Stimulated activated CD8-positive, alpha-beta memory T cell treated with anti-CD3 and anti-CD28 coated beads, Interleukin-15, amount 100 ng/mL, for 24 hours (primary cell): Measurements from ENCODE around the gene RFTN1.

Experiments
- DNase-seq: peaks from one replicate; pipeline ENCODE4 v3.0.0-alpha.2; 2020; ENCODE audit warnings: low read depth

The RFTN1 gene

DNA sequence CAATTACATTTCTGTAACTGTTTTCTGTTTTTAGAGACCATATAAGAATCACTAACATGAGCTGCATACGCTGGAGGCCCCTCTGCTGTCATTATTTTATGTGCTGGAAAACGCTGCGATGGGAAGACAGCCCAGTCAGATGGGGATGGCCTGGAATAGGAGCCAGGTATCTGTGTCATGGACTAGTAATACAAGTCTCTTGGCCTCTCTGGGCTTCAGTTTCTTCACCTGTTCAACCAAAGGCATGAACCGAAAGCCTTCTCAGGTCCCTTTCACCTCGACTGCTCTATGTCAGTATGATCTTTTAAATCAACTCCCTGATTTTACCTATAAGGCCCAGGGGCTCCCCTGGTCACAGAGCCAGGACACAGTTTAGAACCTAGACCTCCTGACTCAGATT lies 14.6 kb upstream of the RFTN1 start:
- no peak for DNase-seq

DNA sequence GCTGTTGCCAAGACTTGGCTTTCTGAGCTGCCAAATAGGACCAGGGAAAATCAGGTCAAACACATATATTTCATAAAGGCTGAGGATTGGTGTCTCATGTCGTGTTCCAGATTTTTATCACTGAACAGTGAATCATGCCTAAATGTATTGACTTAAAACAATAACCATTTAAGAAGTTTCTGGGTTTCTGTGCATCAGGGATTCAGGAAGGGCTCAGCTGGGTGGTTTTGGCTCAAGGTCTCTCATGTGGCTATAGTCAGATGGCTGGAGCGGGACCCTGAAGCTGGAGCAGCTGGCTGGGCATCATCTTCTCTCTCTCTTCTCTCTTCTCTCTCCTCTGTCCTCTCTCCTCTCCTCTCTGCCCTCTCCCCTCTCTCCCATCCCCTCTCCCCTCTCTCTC lies 10.7 kb upstream of the RFTN1 start:
- no peak for DNase-seq

DNA sequence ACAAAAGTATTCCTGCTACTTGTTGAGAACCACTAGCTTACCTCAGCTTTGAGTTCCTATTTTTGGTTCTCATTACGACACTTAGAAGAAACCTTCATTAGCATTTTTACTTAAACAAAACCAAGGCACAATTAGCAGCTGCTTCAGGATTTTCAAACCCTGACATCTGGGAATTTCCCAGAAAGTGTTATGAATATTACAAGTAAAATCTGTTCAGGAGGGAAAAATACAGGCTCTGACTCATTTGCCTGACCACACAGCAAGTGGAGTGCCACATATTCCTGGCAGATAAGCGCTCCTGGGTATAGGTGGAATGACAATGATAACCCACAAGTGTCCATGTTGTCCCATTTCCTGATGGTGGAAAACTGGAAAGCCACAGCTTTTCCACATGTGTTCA lies 10.3 kb upstream of the RFTN1 start:
- no peak for DNase-seq

DNA sequence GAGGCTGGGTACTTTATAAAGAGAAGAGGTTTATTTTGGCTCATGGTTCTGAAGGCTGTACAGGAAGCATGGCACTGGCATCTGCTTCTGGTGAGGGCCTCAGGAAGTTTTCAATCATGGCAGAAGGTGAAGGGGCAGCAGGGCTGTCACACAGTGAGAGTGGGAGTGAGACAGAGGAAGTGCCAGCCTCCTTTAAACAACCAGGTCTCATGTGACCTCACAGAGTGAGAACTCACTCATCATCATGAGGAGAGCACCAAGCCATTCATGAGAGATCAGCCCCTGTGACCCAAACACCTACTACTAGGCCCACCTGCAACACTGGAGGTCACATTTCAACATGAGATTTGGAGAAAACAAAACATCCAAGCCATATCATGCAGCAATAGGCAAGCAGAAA lies 9.3 kb upstream of the RFTN1 start:
- no peak for DNase-seq

- DNase-seq = no peak
Measured at GRCh38 chr3:16520970-16521881, 7.7 kb upstream of the RFTN1 start.

DNA sequence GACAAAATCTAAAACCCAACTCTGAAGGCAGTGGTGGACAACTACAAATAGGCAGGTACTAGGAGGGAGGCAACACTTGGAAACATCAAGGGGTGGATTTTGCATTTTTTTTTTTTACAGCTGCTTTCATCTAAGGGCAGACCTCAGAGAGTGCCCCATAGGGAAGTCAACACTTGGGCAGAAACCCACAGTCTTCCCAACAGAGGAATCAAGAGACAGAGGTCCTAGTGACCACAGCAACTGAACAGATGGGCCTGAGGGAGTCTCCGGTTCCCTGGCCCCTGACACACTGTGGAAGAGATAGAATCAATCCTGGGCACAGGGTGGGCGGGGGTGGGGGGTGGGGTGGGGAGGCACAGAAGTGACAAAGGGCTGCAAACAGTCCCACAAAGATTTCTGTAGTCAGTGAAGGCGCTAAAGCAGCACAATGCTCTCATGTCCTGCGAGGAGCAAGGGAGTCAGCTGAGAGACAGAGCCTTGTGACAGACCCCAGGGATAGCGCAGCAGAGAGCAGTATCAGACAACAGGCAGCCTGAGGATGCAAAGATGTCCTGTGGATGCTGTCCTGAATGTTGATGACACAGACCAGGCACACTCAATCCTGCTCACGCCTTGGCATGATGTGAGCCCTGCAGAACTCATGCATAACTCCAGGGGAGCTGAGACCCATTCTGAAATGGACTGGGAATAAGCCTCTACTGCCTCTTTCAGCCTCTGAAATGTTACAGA lies 6.9 kb upstream of the RFTN1 start:
- DNase-seq = no peak

DNA sequence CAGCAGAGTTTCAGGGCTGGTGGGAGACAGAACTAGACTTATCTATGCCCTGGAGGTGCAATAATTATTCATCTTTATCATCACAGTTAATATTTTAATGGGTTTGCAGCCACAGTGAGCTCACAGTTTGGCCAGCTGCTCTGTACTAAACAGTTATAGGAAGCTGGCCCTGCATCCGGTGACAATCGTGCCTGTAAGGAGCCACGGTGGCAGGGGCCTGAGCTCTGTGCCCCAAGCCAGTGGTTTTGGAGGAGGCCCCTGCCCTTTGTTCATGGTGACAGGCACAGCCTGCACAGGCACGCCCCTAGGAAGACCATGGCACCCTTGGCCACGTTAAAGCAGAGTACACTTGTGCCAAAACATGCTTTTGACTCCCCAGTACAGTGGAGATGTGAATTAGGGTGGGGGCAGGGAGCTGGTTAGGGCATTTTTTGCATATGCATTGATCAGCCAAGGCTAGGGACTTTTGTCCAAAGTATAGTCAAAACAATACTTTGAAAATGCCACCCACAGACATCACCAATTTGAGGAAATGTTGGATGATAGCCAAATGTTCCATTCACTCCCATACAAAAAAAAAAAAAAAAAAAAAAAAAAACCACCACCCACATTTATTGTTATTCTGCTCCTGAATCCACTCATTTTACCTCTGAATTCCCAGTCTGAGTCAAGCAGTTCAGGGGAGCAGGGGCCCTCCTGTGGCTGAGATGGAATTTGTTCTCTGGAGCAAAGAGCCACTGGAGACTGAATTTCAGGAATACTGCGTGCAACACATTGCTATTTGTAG lies 3.4 kb upstream of the RFTN1 start:
- no peak for DNase-seq

- no peak for DNase-seq
Measured at GRCh38 chr3:16515885-16516420, 2.5 kb upstream of the RFTN1 start.

DNA sequence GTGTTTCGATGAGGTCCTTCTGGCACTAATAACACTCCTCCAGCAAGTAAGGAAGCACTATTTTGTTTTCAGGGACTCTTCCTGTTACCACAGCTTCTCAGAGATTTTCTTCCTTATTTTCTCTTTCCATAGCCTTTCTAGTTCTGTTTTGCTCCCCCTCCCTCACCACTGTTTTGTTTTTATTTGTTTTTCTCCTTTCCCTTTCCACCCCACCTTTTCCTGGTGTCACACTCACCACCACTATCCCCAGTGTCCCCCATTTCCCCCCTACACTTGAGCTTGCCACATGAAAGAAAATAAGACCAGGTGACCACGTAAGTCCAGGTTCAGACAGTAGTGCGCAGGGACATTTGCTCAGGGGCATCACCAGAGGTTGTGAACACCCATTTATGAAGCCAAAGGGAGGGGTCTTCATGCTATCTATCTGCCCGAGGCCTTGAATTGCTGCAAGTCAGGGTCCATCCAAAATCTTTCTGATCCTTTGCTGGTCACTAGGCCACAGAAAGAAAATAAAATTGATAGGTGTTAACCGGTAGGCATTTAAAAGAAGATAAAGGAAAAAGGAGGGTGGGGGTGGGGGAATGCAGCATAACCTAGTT lies 1.4 kb upstream of the RFTN1 start:
- DNase-seq = no peak

DNA sequence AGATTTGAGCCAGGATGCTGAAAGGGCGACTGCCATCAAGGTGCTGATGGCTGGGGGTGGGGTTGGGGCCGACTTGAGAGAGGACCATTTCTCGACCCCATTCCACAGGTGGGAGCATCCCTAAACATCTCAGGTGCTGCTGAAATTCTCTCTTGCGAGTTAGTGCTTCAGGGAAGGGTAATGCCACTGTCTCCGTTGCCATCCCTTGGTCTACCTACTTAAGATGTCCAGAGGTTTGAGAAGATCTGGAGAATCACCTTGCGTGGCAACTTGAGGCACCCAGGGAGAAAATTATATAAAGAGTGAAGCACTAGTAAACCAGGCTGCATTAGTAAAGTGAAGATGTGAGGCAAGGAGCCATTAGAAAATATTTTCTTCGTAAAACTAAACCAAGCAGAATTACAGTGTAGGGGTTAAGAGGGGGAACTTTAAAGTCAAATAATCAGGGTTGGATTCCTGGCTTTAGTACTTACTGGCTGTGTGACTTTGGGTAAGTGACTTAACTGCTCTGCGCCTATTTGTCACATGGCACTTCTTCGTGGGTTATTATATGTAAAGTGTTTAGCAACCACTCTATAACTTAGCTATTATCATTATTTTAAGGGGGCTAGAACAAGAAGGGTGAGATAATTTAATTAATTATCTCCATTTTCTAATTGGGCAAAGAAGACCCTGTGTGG lies 662 bp upstream of the RFTN1 start:
- DNase-seq = no peak

- DNase-seq = peak; percentile 14
Measured at GRCh38 chr3:16512435-16513140, 911 bp downstream of the RFTN1 start.

- DNase-seq = peak; percentile 26
Measured at GRCh38 chr3:16511681-16512434, 1.6 kb downstream of the RFTN1 start.

- DNase-seq = no peak
Measured at GRCh38 chr3:16510620-16511319, 2.7 kb downstream of the RFTN1 start.

GRCh38 chr3:16509721-16510619 lies 3.5 kb downstream of the RFTN1 start:
- no peak for DNase-seq

GRCh38 chr3:16508591-16508995 lies 4.9 kb downstream of the RFTN1 start:
- DNase-seq = no peak

- DNase-seq = no peak
Measured at GRCh38 chr3:16508243-16508578, 5.3 kb downstream of the RFTN1 start.

- no peak for DNase-seq
Measured at GRCh38 chr3:16507578-16508242, 5.8 kb downstream of the RFTN1 start.
